MM.1S (cell line): ENCODE results near the gene NUP85.

Experiments used
- EZH2 ChIP-seq: fragments of 300-600 bp; sonication (generic); optimal IDR thresholded peaks from 2 replicates; pipeline ENCODE3; 2017; ENCODE audit warnings: low read depth, mild to moderate bottlenecking, antibody characterized with exemption, low read length, mixed read lengths
- EZH2phosphoT487 ChIP-seq: fragments of 300-600 bp; sonication (generic); IDR thresholded peaks from 2 replicates; pipeline ENCODE4 v1.6.1; 2018; ENCODE audit warnings: antibody characterized with exemption, low read length
- TF ChIP-seq, protein P1 (sequence below): fragments of 300-600 bp; sonication (generic); IDR thresholded peaks from 2 replicates; pipeline ENCODE4 v1.5.1; 2016; ENCODE audit warnings: antibody characterized with exemption, low read length, mixed read lengths

- TF ChIP-seq EZH2 (no peak), EZH2phosphoT487 (no peak)
- TF ChIP-seq, protein P1, sequence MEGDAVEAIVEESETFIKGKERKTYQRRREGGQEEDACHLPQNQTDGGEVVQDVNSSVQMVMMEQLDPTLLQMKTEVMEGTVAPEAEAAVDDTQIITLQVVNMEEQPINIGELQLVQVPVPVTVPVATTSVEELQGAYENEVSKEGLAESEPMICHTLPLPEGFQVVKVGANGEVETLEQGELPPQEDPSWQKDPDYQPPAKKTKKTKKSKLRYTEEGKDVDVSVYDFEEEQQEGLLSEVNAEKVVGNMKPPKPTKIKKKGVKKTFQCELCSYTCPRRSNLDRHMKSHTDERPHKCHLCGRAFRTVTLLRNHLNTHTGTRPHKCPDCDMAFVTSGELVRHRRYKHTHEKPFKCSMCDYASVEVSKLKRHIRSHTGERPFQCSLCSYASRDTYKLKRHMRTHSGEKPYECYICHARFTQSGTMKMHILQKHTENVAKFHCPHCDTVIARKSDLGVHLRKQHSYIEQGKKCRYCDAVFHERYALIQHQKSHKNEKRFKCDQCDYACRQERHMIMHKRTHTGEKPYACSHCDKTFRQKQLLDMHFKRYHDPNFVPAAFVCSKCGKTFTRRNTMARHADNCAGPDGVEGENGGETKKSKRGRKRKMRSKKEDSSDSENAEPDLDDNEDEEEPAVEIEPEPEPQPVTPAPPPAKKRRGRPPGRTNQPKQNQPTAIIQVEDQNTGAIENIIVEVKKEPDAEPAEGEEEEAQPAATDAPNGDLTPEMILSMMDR, result no peak
Observed at GRCh38 chr17:75246404-75246803, 40.9 kb downstream of the NUP85 start.
